NCI-H2107 (cell line): ENCODE data around the gene KPRP.

Source experiments
- DNase-seq: peaks from one replicate; lab custom pipeline; 2025; lab: John Stamatoyannopoulos, UW

KPRP gene, protein sequence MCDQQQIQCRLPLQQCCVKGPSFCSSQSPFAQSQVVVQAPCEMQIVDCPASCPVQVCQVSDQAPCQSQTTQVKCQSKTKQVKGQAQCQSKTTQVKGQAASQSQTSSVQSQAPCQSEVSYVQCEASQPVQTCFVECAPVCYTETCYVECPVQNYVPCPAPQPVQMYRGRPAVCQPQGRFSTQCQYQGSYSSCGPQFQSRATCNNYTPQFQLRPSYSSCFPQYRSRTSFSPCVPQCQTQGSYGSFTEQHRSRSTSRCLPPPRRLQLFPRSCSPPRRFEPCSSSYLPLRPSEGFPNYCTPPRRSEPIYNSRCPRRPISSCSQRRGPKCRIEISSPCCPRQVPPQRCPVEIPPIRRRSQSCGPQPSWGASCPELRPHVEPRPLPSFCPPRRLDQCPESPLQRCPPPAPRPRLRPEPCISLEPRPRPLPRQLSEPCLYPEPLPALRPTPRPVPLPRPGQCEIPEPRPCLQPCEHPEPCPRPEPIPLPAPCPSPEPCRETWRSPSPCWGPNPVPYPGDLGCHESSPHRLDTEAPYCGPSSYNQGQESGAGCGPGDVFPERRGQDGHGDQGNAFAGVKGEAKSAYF

DNA sequence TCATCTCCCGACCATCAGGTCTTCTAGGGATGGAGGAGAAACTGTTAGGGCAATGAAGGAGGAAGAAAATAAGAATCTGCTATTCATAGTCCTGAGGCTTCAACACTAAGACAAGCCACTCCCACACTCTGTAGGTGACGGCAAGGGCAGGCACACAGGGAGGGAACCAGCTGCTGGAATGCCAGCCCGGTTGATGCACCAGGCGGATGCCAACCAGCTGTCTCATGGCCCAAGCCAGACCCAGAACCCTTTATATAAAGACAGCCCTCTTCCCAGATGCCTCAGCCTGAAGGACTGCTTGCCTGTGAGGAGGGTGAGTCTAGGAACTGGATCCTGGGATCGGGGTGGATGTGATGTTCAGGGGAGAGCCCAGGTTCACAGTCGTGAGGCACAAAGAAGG lies at the start of gene KPRP:
Gene KPRP, plus strand, starts transcription at position 279 of the 400 bp plus-strand sequence. CDS start 1,564 bp downstream, outside the sequence.
- DNase-seq: no peak

DNA sequence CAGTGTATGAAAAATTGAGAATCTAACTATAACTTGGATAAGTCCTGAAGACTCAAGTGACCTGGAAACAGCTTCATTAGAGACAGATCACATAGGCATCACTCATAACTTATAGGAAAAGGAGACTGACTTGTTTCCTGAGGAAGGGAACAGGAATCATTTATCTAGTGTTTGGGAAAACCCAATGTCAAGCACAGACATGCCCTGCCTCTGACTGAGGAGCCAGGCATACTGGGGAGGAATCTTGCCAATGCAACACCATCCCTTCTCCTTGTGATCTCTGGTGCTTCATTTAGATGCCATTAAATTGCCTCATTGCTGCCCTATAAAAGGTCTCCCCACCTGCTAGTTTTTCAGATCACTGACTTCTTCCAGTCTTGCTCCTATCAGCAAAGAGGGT lies 39.6 kb upstream of the KPRP start:
- DNase-seq: no peak

DNA sequence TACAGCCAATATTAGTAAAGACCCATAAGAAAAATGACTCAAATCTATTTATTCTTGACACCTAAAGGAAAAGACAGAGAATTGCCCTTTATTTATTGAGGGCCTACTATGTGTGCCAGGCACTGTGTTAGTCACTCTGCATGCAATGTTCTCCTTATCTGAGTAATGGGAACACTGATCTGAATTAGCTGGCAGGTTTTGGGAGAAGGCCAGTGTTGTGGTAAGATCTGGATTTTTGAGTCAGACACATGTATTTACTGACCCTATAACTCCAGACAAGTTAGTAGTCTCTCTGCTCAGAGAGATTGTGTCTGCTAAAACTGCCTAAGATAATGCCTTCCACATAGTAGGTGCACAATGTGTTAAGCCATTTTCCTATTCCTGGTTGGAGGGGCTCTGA lies 32.6 kb upstream of the KPRP start:
- no peak for DNase-seq

DNA sequence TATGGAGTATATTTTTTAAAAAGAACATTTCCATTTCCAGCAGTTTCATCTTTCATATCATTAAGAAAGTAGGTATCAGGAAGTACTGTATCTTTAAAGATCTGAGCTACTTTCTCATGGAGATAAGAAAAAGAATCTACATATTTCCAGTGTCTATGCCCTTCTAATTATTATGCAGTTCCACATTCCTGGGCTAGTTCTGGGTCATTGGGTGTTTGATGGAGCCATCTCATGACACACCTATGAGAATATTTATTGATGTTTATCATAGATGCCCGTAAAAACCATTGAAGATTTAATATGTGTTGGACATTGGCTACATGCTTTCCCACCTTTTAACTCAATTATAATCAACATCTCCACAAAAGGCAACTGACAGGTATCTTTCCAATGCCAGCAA lies 28.8 kb upstream of the KPRP start:
- no peak for DNase-seq

DNA sequence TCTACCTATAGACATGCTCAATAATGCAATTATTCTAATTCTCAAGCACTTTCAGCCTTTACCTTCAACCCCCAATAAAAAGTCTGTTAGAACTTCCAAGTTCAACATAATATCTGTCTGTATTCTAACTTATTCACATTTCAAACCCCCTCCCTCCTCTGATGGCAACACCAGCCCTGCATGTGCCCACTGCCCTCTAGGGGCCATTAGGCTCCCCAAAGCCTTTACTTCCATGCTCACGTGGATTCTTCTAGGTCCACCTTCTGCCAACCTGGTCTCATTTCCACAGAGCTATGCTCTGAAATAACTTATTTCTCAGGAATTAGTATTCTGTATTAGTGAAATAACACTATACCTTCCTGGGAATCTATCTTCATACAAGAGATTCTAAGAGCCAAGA lies 22.2 kb upstream of the KPRP start:
- no peak for DNase-seq

DNA sequence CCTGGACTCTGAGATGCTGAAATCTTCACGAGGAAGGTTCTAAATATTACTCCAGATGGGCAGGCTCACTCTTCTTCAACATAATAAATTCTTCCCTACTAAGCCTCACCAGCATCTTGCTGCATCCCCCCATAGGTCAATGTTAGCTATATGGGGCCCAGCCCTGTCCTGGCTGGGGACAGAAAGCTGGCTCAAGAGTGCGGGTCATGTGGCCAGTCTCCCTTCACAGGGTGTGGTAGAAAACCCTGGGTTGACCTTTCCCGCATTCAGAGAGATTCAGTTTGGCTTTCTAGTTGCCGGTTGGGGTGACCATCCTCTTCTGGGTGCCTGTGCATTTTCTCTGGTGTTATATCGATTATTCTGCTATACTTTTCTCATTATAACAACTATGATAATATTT lies 19.8 kb upstream of the KPRP start:
- DNase-seq: no peak

DNA sequence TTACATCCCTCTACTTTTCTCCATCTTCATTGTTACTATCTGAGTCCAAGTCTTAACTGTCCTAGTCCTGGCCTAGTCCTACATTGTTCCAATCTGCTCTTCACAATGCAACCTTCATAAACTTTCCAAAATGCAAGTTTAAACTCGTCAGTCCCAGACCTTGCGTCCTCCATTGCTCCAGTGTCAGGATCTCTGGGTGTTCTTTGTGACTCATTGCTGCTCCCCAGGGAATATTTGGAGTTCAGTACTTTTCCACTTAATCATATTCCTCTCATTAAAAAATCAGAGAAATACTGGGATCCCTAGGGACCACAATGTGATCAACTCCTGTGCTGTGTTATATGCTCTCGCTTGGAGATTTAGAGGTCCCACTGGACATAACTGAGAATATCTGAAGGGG lies 18.0 kb upstream of the KPRP start:
- no peak for DNase-seq

DNA sequence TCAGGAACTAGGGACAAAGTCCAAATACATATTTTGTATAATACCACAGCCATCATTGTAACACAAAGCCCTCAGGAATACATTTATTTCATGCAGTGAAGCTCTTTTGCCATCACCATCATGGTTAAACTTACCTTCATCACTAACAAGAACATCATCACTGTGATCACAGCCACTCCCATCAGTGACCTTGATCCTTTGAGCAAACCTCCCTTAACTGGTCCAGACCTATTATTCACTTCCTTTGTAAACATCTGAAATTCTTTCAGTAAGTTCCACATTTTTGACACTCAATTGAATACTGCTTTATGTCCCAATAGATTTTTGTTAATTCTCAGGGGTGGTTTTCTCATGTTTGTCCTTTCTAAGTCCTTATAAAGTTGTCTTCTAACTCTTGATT lies 16.2 kb upstream of the KPRP start:
- no peak for DNase-seq

DNA sequence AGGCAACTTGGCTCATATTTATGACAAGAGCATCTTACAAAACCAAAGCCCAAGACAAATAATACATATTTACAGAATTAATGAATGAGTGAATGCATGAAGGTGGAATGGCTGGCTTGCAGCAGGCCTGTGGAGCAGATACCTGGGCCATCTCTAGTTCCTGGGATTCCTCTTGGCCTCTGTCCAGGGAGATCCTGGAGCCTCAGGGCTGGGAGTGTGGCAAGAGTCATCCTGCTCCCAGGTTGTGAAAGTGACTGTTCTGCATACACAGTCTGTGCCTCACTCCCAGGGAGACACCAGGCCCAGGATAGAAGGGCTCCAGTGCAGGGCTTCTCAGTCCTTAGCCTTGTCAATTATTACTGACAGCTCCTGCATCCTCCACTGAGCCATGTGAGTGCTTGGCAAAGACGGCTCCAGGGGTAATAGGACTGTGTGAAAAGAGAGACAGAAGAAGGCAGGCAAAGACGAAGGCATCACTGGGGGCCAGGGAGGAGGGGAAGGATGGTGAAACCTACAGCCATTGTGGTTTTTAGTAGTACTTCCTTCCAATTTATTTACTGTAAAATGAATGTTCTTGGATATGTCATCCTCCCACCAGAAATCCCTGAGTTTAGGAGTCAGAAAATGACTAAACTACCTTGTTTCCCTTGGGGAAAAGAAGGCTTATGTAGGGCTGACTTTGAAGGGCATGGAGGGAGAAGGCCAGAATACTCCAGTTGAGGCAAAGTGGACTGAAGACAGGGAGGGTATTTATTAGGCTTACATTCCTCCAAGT lies 14.3 kb upstream of the KPRP start:
- no peak for DNase-seq

DNA sequence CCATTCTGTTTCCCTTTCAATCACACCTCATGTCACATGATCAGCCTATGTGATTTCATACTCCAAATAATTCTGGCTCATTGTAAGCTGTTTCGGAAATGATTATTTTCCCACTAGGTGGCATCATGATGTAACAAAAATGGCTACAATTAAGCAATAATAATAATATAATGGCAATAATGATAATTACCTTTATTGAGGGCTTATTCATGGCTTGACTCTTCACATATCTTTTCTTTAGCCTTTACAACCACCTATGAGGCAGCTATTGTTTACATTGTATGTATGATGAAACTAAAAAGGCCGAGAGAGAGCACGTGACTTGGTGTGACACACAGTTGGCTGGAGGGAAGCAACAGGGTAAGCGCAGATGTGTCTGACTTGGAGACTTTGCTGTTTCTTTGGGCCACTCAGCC lies 12.5 kb upstream of the KPRP start:
- no peak for DNase-seq

DNA sequence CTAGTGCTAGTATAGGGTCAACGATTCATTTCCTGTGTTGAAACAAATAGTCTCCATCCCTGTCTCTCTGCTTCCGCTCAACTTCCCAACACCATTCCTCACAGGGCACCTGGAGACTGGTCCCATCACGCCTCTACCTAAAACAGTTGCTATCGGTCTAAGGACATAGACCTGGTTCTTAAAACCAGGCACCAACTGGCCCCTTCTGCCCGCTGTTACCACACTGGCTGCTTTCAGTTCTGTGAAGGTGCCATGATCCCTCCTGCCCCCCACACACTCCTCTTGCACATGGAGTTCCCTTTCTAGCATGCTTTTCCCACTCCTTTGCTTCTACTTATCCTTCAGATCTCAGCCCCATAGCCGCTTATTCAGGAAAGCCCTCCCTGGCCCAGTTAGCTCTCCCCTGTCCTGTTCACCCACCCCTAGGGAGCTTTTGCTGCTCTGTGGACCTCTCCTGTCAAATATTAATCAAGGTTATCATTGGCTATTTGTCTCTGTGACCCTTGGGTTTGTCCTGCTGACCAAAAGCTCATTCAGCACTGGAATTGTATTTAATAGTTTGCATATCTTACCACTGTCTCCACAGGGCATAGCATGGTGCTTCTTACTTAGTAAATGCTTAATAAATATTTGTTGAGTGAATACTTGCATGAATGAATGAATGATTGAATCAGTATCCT lies 11.9 kb upstream of the KPRP start:
- DNase-seq: no peak

DNA sequence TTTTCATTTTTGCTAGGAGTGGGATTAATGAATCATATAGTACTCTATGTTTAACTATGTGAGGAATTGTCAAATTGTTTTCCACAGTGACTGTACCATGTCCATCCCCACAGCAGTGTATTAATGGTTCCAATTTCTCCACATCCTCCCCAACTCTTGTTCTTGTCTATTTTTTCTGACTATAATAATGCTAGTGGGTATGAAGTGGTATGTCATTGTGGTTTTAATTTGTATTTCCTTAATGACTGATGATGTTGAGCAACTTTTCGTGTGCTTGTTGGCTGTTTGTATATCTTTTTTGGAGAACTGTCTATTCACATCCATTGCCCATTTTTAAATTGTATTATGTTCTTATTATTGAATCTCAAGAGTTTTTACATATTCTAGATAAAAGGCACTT lies 10.0 kb upstream of the KPRP start:
- DNase-seq: no peak

DNA sequence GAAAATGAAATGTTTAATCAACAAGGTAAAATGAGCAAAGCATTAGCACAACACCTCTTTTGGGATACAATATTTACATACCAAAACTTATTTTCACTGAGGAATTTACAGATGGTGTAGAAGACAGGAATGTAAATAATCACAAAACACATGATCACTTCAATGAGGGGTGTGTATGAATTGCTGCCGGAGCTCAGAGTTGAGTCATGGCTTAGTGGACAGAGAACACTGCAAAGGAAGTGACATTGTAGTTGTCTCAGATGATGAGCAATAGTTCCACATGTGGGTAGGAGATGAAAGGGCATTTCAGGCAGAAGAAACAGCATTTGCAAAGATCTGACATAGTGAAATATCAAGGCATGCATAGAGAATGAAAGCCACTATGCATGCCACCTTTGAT lies 5.6 kb upstream of the KPRP start:
- no peak for DNase-seq

DNA sequence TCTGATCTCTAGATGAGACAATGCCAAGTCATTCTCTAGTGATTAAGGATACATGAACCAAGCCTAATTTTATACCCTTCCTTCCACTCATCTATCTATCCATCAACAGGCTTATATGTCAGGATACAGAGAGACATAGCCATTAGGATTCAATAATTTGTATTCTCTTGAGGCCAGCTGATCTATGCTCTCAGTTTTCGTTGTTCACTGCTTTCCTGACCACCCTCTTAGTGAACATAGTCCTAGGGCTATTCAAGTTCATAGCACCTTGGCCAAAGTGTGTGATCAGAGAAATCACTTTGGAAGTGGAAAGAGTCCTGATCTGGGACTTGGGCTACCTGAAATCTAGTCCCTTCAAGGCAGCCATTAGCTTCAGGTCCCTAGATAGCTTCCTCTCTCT lies 4.2 kb upstream of the KPRP start:
- no peak for DNase-seq

DNA sequence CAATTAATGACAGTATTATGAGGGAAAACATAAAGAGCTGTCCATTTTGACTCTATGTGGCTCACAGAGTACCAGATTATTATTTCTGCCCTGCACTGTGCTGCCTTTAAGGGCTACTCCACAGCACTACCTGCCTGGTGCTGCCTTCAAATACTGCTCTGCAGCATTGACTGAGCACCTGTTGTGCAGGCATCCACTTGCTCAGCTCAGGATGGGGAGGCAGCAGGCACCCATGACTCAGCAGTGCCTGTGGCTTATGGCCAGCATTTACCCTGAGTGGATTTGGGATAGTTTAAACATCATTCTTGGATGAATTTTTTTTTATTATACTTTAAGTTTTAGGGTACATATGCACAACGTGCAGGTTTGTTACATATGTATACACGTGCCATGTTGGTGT lies 953 bp upstream of the KPRP start:
- DNase-seq: no peak

DNA sequence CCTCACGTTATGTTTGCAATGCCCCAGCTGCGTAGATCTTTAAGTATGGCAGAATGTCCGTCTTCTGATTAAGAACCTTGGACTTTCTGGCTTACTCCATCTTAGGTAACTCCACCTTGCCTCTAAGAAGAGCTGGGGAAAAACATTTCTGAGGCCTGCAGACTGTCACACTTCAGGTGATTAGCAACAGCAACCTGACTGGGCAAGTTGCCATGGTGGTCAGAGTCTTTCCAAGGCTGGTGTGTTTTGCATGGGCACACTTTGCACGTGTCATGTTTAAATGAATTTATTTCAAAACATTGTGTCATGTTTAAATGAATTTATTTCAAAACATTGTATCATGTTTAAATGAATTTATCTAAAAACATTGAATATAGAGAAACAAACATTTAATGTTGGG lies 811 bp downstream of the KPRP start:
- DNase-seq: no peak

DNA sequence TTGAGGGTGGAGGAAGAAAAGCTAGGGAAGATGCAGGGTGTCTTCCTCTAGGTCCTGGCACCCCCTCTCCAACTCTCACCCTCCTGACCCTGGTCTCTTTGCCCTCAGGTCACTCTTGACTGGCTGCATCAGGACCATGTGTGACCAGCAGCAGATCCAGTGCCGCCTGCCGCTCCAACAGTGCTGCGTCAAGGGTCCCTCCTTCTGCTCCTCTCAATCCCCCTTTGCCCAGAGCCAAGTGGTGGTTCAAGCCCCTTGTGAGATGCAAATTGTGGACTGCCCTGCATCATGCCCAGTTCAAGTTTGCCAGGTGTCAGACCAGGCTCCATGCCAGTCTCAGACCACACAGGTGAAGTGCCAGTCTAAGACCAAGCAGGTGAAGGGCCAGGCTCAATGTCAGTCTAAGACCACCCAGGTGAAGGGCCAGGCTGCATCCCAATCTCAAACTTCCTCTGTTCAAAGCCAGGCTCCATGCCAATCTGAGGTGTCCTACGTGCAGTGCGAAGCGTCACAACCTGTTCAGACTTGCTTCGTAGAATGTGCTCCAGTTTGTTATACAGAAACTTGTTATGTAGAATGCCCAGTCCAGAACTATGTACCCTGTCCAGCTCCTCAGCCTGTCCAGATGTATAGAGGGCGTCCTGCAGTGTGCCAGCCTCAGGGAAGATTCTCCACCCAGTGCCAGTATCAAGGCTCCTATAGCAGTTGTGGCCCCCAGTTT lies 1.8 kb downstream of the KPRP start:
- DNase-seq: no peak

DNA sequence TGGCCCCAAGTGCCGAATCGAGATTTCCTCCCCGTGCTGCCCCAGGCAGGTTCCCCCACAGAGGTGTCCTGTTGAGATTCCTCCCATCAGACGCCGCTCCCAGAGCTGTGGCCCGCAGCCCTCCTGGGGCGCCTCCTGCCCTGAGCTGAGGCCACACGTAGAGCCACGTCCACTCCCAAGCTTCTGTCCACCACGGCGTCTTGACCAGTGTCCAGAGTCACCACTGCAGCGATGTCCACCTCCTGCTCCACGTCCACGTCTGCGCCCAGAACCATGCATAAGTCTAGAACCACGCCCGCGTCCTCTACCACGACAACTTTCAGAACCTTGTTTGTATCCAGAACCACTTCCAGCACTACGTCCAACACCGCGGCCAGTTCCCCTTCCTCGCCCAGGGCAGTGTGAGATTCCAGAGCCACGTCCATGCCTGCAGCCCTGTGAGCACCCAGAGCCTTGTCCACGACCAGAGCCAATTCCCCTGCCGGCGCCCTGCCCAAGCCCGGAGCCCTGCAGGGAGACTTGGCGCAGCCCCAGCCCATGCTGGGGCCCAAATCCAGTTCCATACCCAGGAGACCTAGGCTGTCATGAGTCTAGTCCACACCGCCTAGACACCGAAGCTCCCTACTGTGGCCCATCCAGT lies 2.8 kb downstream of the KPRP start:
- no peak for DNase-seq

DNA sequence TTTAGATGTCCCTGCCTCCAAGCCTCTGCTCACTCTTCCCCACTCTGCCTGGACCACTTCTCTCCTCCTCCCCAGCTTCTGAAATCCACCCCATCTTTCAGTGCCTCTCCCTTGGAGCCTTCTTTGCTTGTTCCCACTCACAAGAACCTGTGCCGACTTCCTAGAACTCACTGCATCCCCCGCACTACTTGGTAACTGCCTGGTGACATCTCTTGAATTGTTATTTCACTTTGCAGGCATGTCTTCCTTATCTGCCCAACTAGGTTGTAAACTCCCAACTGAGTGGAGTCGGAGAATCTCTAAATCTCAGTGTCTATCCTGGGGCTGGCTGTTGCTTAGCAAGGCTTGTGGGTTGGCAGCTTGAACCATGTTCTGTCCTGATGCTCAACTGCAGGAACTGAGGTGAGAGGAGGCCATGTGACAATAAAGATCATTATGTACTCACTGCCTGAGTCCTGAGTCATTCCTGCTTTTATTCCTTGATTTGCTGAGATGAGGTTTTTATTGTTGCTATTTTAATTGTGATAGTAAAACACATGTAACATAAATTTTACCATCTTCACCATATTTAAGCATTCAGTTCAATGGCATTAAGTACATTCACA lies 3.9 kb downstream of the KPRP start:
- DNase-seq: no peak

DNA sequence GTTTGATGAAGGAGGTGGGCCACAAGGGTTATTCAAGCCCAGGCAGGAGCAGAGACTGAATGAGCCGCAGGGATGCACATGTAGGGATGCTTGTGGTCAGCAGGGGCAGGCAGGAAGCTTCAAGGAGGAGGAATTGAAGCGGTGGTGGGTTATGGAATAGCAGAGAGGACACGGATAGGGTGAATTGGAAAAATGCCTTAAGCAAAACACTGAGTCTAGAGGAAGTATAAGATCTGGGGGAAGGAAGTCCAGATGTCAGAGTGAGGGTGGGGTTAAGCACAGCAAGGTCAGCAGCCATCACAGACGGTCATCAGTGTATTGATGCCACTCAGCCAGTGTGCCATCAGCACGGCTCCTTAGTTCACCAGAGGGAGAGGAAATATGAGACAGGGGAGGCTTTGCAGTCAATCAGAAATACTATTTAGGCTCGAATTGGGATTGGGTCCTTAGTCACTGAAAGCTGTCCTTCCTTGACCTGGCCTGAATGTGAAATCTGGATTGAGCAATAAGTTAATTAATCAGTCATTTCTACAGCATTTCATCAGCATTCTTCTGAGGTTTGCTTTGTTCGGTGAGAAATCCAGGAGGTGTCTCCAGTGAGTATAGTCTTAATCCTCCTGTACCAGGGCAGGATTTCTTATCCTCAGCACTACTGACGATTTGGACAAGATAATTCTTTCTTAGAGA lies 11.2 kb downstream of the KPRP start:
- no peak for DNase-seq
